ENCODE results near the gene CXCL12. TPM values are rescaled to one million over a fixed set of nuclear protein-coding genes. Genes with fewer than 3 reads are reported as not detected.

The CXCL12 gene
- total and polyA plus RNA-seq, 2 of the 13 experiments (the other 11 are each of a cell fraction or from before 2014, with no cell fraction given), result not detected

GRCh38 chr10:44402465-44403195, 17.7 kb upstream of the CXCL12 start:
- TF ChIP-seq ZNF841 (CRISPR knock-in tag; IDR thresholded peaks at IDR 0.05; ENCODE audit: borderline replicate concordance) (no peak), GPBP1L1 (CRISPR knock-in tag; IDR thresholded peaks at IDR 0.05) (no peak), MLLT10 (CRISPR knock-in tag; IDR thresholded peaks at IDR 0.05) (no peak), KLF6 (CRISPR knock-in tag; IDR thresholded peaks at IDR 0.05) (no peak), ARNT (IDR thresholded peaks at IDR 0.05) (no peak), SKI (IDR thresholded peaks at IDR 0.05; ENCODE audit: partially characterized antibody) (no peak), ZFP36 (IDR thresholded peaks at IDR 0.05; ENCODE audit: borderline replicate concordance, low read depth, low read length, partially characterized antibody) (no peak), FOXJ3 (CRISPR knock-in tag; IDR thresholded peaks at IDR 0.05; ENCODE audit: borderline replicate concordance) (no peak), CCDC6 (CRISPR knock-in tag; IDR thresholded peaks at IDR 0.05) (no peak), TFE3 (CRISPR knock-in tag; IDR thresholded peaks at IDR 0.05) (no peak), SSRP1 (CRISPR knock-in tag; IDR thresholded peaks at IDR 0.05) (no peak), ZNF275 (CRISPR knock-in tag; IDR thresholded peaks at IDR 0.05; ENCODE audit: borderline replicate concordance) (no peak)
- no peak for ATAC-seq
- Histone ChIP-seq H3K9ac (ENCODE audit: insufficient read depth, low read depth, low read length) (no peak overlapping the region), H3K4me2 (ENCODE audit: low read depth, low read length) (no peak overlapping the region), H2AFZ (ENCODE audit: low read length) (no peak overlapping the region), H4K20me1 (ENCODE audit: insufficient read depth, low read length) (no peaks in the 10 kb centered on the region), H3K27ac (ENCODE audit: extremely low read length, insufficient read depth, low read length) (no peak overlapping the region), H3K9me3 (ENCODE audit: low read length) (no peaks in the 10 kb centered on the region), H3K4me1 (ENCODE audit: insufficient read depth, low read length) (no peaks in the 10 kb centered on the region), H3K4me3 (replicated peaks in 1 of 3; ENCODE audit: insufficient read depth in 1 of 3, low read depth in 2 of 3, low read length in 3 of 3) (no peak overlapping the region), H3K36me3 (replicated peaks in 1 of 2; ENCODE audit: control insufficient read depth in 1 of 2, insufficient read depth in 2 of 2, low read length in 2 of 2) (no peaks in the 10 kb centered on the region), H3K27me3 (ENCODE audit: control insufficient read depth in 1 of 2, insufficient read depth in 2 of 2, low read length in 2 of 2) (peaks cover 0 to 6% of the 10 kb centered on the region in 2 experiments; a peak in 4 of 5 replicates), H3K79me2 (ENCODE audit: insufficient read depth, low read length) (no peaks in the 10 kb centered on the region)
- BruUV-seq (replicated peaks), result no TSS peak
- no peak for FAIRE-seq
- 13% methylated on average over 6 of the region's 6 CpGs for WGBS (ENCODE audit: low lambda C conversion rate)
- ChIA-PET CTCF (ENCODE audit: low intra/inter-chr PET ratio, low total read pairs) (no interaction called here), POLR2A (no interaction called here)
- DNase-seq (ENCODE audit: low spot score), result no peak
- intact Hi-C loops (cut with micrococcal nuclease; ENCODE audit: unreplicated experiment) (no loop called here), in situ Hi-C loops (cut with HindIII; ENCODE audit: extremely low pct_ligation_motif_present, low pct_unique_long_range_greater_than_20kb) (no loop called here)

All from HepG2 (cell line).